HepG2 (cell line): ENCODE results near the gene VGLL4. TPM values are rescaled to one million over a fixed set of nuclear protein-coding genes. Genes with fewer than 3 reads are reported as not detected.

Experiments
- AKAP8 ChIP-seq: sonication (generic); formaldehyde crosslinking; IDR thresholded peaks from 2 replicates; pipeline ENCODE4 v1.5.1; 2020; ENCODE audit warnings: mild to moderate bottlenecking, missing genetic modification reagents
- FOXO4 ChIP-seq: sonication (generic); formaldehyde crosslinking; conservative IDR thresholded peaks from 2 replicates; pipeline ENCODE4 v1.8.1; 2023; ENCODE audit warnings: missing genetic modification reagents
- FOXP4 ChIP-seq: sonication (generic); formaldehyde crosslinking; IDR thresholded peaks from 2 replicates; pipeline ENCODE4 v1.4.0; 2020; ENCODE audit warnings: missing genetic modification reagents
- HMG20B ChIP-seq: conservative IDR thresholded peaks from 2 replicates; pipeline ENCODE4 v1.6.1; 2016; ENCODE audit warnings: missing genetic modification reagents, missing compliant biosample characterization
- HOXA5 ChIP-seq: sonication (generic); formaldehyde crosslinking; IDR thresholded peaks from 2 replicates; pipeline ENCODE4 v1.4.0; 2020; ENCODE audit warnings: missing genetic modification reagents
- JUNB ChIP-seq: sonication (generic); formaldehyde crosslinking; IDR thresholded peaks from 2 replicates; pipeline ENCODE4 v1.8.0; 2022; ENCODE audit warnings: missing genetic modification reagents, mild to moderate bottlenecking, borderline replicate concordance
- MTF1 ChIP-seq: sonication (generic); formaldehyde crosslinking; IDR thresholded peaks from 2 replicates; pipeline ENCODE4 v1.5.0; 2020; ENCODE audit warnings: missing genetic modification reagents
- MXD3 ChIP-seq: IDR thresholded peaks from 2 replicates; pipeline ENCODE4 v1.6.1; 2016; ENCODE audit warnings: mild to moderate bottlenecking, missing biosample characterization, missing genetic modification reagents
- NAIF1 ChIP-seq: sonication (generic); formaldehyde crosslinking; IDR thresholded peaks from 2 replicates; pipeline ENCODE4 v1.5.0; 2020; ENCODE audit warnings: mild to moderate bottlenecking, missing genetic modification reagents, borderline replicate concordance
- NFIC ChIP-seq: IDR thresholded peaks from 2 replicates; pipeline ENCODE4 v1.6.1; 2012; ENCODE audit warnings: mild to moderate bottlenecking, low read length, inconsistent platforms
- PAXIP1 ChIP-seq: sonication (generic); formaldehyde crosslinking; conservative IDR thresholded peaks from 2 replicates; pipeline ENCODE4 v1.4.0; 2020; ENCODE audit warnings: mild to moderate bottlenecking, missing genetic modification reagents, moderate library complexity
- POGZ ChIP-seq: sonication (generic); formaldehyde crosslinking; IDR thresholded peaks from 2 replicates; pipeline ENCODE4 v1.4.0; 2020; ENCODE audit warnings: mild to moderate bottlenecking, missing genetic modification reagents
- RORA ChIP-seq: sonication (generic); formaldehyde crosslinking; IDR thresholded peaks from 2 replicates; pipeline ENCODE4 v1.5.0; 2020; ENCODE audit warnings: mild to moderate bottlenecking, missing genetic modification reagents, moderate library complexity
- TERF1 ChIP-seq: sonication (generic); formaldehyde crosslinking; IDR thresholded peaks from 2 replicates; pipeline ENCODE4 v1.8.0; 2022; ENCODE audit warnings: mild to moderate bottlenecking, missing genetic modification reagents, moderate library complexity
- TMF1 ChIP-seq: sonication (generic); formaldehyde crosslinking; IDR thresholded peaks from 2 replicates; pipeline ENCODE4 v1.8.1; 2022; ENCODE audit warnings: low read depth, missing genetic modification reagents
- ZNF225 ChIP-seq: sonication (generic); formaldehyde crosslinking; IDR thresholded peaks from 2 replicates; pipeline ENCODE4 v1.4.0; 2020; ENCODE audit warnings: mild to moderate bottlenecking, missing genetic modification reagents
- ZNF253 ChIP-seq: sonication (generic); formaldehyde crosslinking; IDR thresholded peaks from 2 replicates; pipeline ENCODE4 v1.8.0; 2022; ENCODE audit warnings: mild to moderate bottlenecking, missing genetic modification reagents, borderline replicate concordance
- ZNF282 ChIP-seq: fragments of 450-650 bp; IDR thresholded peaks from 2 replicates; pipeline ENCODE4 v1.6.1; 2018; ENCODE audit not compliant: partially characterized antibody
- ZNF441 ChIP-seq: sonication (generic); formaldehyde crosslinking; IDR thresholded peaks from 2 replicates; pipeline ENCODE4 v1.7.0; 2021; ENCODE audit warnings: missing genetic modification reagents, borderline replicate concordance
- ZNF614 ChIP-seq: IDR thresholded peaks from 2 replicates; pipeline ENCODE4 v1.6.1; 2018; ENCODE audit warnings: missing biosample characterization, missing genetic modification reagents, inconsistent platforms, borderline replicate concordance
- polyA plus RNA-seq, 8 experiments: library from polyadenylated mRNA; depleted of rRNA in 3 of 8; stranded (reverse) in 7 of 8; unstranded in 1 of 8; fragments of >200 nt; fragmentation: Illumina TruSeq in 4 of 8; extraction: Trizol in 4 of 8; gene quantifications; 2 replicates each; pipeline versions ENCODE4 v1.2.1 to v1.2.3, GENCODE V29; 2011 to 2016; ENCODE audit warnings: low read depth in 4 of 8, missing spikeins in 1 of 8, mixed read lengths in 1 of 8; ENCODE audit not compliant: insufficient read depth in 1 of 8
- total RNA-seq, 5 experiments: library from RNA; depleted of rRNA; stranded (reverse); fragments of >200 nt; fragmentation: Illumina TruSeq; extraction: Trizol; gene quantifications; 2 replicates each; pipeline ENCODE4 v1.2.3, GENCODE V29; 2016; ENCODE audit warnings: low read depth in 1 of 5

Gene VGLL4
- total and polyA plus RNA-seq, 2 of the 13 experiments (the other 11 are each of a cell fraction or from before 2014, with no cell fraction given), result 23.2 to 39.0 TPM

DNA sequence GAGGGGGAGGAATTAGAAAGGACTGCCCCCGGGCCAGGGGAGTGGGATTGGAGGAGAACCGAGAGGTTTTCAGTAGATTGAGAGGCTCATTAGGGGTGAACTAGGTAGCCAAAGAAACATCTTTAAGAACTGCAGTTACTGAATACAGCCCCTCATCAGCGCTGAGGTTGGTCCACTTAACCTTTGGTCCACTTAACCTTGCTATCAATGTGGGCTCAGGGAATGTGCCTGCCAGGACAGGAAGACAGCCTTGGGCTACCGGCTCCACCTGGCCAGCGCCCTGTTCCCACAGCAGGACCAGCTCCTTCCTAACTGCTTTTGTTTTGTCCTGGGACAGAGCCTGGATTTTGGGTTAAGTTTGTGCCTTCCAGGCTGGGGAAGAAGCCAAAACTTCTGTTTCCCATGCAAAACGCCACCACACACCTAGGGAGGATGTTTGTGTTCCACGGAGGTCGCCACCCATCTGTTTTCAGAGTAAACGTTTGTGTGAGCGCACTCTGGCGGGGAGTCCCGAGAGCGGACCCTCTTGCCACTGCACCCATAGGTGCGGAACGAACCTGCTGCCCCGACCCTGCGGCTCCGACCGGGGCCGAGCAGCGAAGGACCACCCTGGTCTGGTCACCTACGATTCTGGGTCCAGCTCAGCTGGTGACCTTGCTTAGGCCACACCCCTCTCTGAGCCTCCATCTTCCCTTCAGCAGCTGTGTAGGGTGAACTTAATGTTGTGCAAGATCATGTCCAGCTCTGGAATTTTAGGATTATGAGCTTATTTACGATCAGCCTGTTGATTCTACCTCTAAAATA lies 107.4 kb downstream of the VGLL4 start (continued):
- peak; percentile 73 for TF ChIP-seq FOXP4 (CRISPR knock-in tag)
- TF ChIP-seq RORA (CRISPR knock-in tag), result no peak
- no peak for TF ChIP-seq ZNF253 (CRISPR knock-in tag)
- no peak for TF ChIP-seq NAIF1 (CRISPR knock-in tag)
- 0 out of 2 replicates have a peak, but pooled peaks have one; percentile 40 for TF ChIP-seq FOXO4 (CRISPR knock-in tag)
- no peak for TF ChIP-seq MXD3 (CRISPR knock-in tag)
- no peak for TF ChIP-seq ZNF614 (CRISPR knock-in tag)
- TF ChIP-seq AKAP8 (CRISPR knock-in tag), result no peak
- TF ChIP-seq ZNF441, result no peak
- TF ChIP-seq ZNF225 (CRISPR knock-in tag), result 0 out of 2 replicates have a peak, but pooled peaks have one; percentile 57
- TF ChIP-seq MTF1 (CRISPR knock-in tag), result no peak
- TF ChIP-seq NFIC, result no peak
- TF ChIP-seq JUNB (CRISPR knock-in tag), result no peak
- TF ChIP-seq HMG20B (CRISPR knock-in tag), result no peak
- TF ChIP-seq HOXA5 (CRISPR knock-in tag), result 0 out of 2 replicates have a peak, but pooled peaks have one; percentile 54
- no peak for TF ChIP-seq TERF1 (CRISPR knock-in tag)
- TF ChIP-seq PAXIP1, result peak; percentile 44; the same call in 1 of the 2 replicates
- TF ChIP-seq TMF1 (CRISPR knock-in tag), result no peak
- peak; percentile 83 for TF ChIP-seq POGZ
- no peak for TF ChIP-seq ZNF282
